ENCODE results near the gene FNDC3A.
"Not testable (repeated sequence)": the region's sequence is repeated elsewhere in the genome, so short reads cannot be mapped to it uniquely, and the experiment has no call there.

FNDC3A gene

DNA sequence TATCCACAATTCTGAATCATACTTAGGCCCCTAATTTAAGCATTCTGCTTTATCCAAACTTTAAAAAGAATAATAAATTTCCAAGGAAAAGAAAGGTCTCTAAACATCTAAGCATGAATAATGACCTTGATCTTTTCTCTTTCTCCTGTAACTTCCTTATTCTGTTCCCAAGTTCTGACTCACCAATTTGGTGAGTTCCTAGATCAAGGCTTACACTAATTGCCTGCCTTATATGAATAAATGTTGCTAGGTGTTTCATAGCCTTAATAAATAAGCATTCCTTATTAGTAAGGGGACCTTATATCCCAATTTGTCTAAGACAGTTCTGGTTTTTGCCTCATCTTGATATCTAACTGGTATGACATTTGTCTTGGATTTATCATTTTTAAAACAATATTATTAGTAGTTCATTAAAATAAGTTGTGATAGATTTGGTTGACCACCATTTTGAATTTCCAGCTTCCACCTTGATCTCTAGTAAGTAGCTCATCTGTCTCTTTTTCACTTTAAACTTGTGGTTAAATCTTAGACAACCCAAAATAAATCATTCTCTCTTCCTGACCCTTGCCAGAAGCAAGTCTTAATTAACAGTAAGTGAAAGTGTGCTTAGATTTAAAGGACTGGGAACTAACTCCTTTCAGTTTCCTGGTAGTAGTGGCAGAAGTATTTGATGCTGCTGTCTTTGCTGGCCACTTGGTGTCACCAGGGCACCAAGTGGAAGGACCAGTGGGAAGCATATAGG lies 123.2 kb downstream of the FNDC3A start:
- peak; percentile 7 for DNase-seq

DNA sequence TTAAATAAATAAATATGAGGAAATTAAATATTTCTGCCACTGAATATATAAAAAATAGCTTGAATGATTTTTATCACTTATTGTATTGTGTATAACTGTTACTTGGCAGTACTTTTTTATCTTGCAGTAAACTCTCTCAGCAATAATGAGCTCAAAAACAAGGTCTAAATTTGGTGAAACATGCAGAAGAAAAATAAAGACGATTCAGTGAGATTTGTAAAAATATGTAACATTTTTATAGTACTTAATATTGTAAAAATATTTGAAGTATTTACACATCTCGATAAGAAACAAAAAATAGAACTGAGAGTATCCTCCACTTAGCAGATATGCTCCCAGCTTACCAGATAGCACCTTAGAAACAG lies 123.8 kb downstream of the FNDC3A start:
- no peak for DNase-seq

GRCh38 chr13:49100637-49101570 lies 125.2 kb downstream of the FNDC3A start:
- DNase-seq = no peak

DNA sequence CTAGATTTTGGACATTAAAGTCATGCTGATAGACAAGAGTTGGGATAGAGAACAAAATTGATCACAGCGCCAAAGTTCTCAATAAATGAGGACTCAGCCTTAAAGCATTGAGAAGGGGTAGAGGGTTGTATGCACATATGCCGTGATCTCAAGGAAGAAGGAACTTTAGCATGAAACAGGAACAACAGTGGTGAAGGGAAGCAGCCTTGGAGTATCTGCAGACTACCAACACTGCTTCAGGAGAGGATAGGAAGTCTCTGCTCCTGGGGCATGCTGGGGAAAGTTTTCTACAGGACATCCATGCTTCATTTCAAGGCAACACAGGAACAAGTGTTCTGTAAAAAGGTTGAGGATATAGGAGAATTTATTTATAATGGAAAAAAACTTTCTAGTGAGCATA lies 132.5 kb downstream of the FNDC3A start:
- DNase-seq = no peak

GRCh38 chr13:49110122-49110912 lies 134.6 kb downstream of the FNDC3A start:
- peak; percentile 92 for DNase-seq

- peak; percentile 1 for DNase-seq
Measured at GRCh38 chr13:49110913-49111170, 135.1 kb downstream of the FNDC3A start.

GRCh38 chr13:49112782-49113525 lies 137.2 kb downstream of the FNDC3A start:
- DNase-seq = peak; percentile 3

GRCh38 chr13:49113526-49114286 lies 138.0 kb downstream of the FNDC3A start:
- peak; percentile 53 for DNase-seq

- no peak for DNase-seq
Measured at GRCh38 chr13:49116873-49117272, 141.2 kb downstream of the FNDC3A start.

GRCh38 chr13:49118455-49118854 lies 142.7 kb downstream of the FNDC3A start:
- not testable (repeated sequence) for DNase-seq

DNA sequence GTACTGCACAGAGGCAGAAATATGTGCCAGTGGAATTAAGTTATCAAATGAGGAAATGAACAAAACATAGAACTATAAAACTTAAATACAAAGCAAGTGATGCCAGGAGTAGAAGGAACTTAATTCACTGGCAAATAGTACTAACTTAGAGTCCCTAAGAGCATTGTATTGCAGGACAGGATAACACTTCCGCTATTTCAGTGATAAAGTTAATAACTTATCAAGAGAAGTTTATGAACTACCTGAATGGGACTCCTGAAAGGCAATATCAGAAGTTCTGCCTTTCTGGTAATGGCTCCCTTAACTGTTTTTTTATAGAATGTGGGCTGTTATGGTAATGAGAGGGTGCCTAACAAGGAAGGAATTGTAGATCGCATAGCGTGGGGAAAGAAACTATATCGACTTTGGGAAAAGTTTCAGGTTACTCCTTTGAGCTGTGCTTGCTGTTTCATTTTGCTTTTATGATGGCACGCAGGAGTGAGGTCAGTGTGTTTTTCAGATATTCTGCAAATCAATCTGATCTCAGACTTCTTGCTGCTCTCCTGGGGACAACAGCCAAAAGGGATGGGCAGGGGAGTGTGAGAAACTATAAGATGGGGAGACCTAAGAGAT lies 149.1 kb downstream of the FNDC3A start:
- DNase-seq = no peak

- no peak for DNase-seq
Measured at GRCh38 chr13:49125964-49126524, 150.3 kb downstream of the FNDC3A start.

DNA sequence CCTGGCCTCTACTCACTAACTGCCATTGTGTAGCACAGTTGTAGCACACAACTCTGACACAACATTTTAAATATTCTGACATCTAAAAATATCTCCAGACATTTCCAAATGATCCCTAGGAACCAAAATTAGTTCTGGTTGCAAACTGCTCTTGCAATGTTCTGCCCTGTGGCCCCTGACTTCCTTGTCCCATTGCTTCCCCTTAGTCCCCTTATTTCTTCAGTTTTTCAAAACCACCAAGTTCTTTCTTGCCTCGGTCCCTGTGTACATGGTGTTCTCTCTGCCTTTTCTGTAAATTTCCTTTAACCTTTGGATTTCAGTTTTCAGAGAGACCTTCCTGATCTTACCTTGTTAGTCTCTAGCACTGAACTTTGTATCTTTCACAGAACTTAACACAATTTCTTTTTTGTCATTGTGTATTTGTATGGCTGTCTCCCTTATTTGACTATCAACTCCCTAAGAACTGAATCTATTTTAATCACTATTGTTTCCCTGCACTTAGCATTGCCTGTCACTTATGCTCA lies 156.8 kb downstream of the FNDC3A start:
- no peak for DNase-seq

DNA sequence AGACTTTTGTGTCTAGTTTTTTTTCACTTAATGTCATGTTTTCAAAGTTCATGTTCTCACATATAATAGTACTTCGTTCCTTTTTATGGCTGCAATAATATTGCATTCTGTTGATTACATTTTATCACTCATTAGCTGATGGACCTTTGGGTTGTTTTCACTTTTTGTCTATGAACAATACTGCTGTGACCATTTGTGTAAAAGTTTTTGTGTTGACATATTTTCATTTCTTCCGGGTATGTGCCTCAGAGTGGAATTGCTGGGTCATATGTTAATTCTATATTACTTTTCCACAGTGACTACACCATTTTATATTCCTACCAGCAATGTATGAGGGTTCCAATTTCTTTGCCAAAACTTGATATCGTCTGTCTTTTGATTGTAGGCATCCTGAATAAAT lies 158.6 kb downstream of the FNDC3A start:
- DNase-seq = no peak

DNA sequence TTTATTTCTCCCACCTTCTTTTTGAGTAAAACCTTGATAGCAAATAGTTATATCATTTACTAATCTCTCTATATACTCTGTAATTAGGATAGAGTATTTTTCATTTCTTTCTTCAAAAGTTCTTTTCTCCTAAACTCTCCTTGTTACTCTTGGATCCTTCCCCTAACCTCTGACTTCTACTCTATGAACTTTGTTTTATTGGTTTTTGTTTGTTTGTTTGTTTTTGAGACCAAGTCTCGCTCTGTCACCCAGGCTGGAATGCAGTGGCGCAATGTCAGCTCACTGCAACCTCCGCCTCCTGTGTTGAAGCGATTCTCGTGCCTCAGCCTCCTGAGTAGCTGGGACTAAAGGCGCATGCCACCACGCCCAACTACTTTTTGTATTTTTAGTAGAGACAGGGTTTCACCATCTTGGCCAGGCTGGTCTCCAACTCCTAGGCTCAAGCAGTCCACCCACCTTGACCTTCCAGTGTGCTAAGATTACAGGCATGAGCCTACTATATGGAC lies 161.5 kb downstream of the FNDC3A start:
- DNase-seq = not testable (repeated sequence)

DNA sequence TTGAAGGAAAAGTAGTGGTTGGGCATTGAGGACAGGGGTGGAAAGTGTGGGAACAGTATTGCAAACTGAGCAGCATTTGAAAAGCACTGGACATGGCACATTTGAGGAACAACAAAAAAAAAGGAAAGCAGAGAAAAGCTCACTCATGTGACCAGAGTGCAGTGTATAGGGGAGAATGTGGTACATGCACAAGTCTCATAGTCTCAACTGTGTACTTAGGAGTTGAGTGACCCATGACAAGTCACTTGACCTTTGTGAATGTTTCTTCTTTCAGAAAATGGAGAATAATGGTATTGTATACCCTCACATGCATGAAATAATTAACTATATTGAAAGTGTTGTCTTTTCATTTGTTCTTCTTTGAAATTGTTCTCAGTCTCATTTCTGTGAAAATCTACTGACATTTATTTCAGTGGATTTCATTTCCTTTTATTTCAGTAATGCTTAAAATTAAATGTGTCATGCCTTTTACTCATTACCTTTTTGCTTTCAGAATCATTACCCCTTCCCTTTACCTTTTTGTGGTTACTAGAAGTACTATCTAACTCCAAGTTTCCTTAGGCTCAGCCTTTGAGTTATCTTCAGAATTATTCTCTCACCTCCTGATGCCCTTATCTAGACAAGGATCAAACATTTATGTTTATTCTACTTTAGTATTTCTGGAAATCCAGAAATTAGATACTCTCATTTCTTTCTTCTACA lies 165.3 kb downstream of the FNDC3A start:
- DNase-seq = no peak

DNA sequence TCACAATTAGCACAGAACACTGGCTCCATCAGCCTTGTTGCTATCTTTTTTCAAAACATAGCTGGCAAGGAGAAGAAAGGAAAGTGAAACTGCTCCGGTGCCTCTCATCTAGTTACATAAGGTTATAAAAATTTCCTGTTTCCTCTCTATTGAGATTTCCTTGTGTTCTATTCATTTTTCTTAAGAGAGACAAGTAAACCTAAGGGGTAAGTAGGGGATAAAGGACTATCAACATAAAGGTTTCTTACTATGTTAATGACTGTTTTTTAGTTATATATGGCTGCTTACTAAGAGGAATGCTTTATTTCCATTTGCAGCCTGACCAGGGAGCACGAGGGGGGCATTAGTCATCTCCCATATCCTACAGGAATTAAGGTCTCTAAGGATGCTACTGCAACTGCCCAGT lies 171.2 kb downstream of the FNDC3A start:
- DNase-seq = peak; percentile 20

DNA sequence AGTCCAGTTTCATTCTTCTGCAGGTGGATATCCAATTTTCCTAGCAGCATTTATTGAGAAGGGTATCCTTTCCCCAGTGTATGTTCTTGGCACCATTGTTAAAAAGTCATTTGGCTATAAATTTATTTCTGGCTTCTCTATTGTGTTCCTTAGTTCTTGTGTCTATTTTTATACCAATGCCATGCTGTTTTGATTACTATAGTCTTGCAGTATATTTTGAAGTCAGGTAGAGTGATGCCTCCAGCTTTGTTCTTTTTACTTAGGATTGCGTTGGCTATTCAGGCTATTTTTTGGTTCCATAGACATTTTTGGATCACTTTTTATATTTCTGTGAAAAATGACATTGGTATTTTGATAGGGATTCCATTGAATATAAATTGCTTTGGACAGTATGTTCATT lies 172.7 kb downstream of the FNDC3A start:
- no peak for DNase-seq

DNA sequence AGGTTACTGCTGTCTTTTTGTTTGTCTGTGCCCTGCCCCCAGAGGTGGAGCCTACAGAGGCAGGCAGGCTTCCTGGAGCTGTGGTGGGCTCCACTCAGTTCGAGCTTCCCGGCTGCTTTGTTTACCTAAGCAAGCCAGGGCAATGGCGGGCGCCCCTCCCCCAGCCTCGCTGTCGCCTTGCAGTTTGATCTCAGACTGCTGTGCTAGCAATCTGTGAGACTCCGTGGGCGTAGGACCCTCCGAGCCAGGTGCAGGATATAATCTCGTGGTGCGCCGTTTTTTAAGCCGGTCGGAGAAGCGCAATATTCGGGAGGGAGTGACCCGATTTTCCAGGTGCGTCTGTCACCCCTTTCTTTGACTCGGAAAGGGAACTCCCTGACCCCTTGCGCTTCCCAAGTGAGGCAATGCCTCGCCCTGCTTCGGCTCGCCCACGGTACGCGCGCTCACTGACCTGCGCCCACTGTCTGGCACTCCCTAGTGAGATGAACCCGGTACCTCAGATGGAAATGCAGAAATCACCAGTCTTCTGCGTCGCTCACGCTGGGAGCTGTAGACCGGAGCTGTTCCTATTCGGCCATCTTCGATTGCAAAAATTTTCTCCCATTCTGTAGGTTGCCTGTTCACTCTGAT lies 182.4 kb downstream of the FNDC3A start:
- DNase-seq = not testable (repeated sequence)

DNA sequence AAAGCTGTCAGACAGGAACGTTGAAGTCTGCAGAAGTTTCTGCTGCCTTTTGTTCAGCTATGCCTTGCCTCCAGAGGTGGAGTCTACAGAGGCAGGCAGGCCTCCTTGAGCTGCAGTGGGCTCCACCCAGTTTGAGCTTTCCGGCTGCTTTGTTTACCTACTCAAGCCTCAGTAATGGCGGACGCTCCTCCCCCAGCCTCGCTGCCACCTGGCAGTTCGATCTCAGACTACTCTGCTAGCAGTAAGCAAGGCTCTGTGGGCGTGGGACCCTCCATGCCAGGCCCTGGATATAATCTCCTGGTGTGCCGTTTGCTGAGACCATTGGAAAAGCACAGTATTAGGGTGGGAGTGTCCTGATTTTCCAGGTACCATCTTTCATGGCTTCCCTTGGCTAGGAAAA lies 187.4 kb downstream of the FNDC3A start:
- not testable (repeated sequence) for DNase-seq

Measured in fibroblast of skin of right quadriceps (primary cell).